Skin of body (tissue), 2 donors: ENCODE data around the gene GRIA1. TPM values are rescaled to one million over a fixed set of nuclear protein-coding genes. Genes with fewer than 3 reads are reported as not detected.

Experiments used
- DNase-seq: peaks from one replicate; lab custom pipeline; 2025; lab: John Stamatoyannopoulos, UW
- total RNA-seq: library from RNA; depleted of rRNA; stranded (reverse); fragments of >200 nt; gene quantifications from one replicate; pipeline ENCODE4 v1.2.3, GENCODE V29; 2014

Gene GRIA1
- total RNA-seq: 2.5 TPM

DNA sequence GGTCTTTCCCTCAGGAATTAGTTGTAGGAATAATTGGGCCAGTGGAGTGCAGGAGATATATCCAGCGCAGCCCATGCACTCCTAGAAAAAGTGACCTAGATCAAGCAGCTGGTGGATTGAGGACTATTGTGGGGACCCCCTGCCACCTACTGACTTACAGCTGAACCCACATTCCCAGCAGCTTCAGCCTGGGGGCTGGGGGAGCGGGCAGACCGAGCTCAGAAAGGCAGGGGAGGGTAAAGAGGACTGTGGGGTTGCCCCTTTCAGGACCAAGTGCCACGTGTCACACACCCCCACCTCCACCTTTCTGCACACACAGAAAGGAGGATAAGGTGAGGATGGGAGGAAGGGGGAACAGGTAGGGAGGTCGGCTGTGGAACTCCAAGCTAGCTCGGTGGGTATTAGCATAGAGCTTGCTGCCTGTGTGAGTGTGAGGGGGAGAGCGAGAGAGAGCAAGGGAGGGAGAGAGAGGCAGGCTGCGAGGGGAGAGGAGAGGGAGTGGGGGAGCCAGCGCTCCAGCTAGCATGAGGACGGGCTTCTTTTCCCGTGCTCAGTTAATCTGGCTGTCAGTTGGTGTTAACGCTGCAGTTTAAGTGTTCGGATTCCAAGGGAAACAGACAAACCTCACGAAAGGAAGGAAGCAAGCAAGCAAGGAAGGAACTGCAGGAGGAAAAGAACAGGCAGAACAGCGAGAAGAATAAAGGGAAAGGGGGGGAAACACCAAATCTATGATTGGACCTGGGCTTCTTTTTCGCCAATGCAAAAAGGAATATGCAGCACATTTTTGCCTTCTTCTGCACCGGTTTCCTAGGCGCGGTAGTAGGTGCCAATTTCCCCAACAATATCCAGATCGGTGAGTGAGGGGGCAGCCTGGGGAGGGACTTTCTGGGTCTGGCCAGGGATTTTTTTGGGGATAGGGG is at the start of gene GRIA1:
GRIA1 (plus strand) TSS at position 553 of the 920 bp plus-strand sequence.
- DNase-seq: no peak

DNA sequence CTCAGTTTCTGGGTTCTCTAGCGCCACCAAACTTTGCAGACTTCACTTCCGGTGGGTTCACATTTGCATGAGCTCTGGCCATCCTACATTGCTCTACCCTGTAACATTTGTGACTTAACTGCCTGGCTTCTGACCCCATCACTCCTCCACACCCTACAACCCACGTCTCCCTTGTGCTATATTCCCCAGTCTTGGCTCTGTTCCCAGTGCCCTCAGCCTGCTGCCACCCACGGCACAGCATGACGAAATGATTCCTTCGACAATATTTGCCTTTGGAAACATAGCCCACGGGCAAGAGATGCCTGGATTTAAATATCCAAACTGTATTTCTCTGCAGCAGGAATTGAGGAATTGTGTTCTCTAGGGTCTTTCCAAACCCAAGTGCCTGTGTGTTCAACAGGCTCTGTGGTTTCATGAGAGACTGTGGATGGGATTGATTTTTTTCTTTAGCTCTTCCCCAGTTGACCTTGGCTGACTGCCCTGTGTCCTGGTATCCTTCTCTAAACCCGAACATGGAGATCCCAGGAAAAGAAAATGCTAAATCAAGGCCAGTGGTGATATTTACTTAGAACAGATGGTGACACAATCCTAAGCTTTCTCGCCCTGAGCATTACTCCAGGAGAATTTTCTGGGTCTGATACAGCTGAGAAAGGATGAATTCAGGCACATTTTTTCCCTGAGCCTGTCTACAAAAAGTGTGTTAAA is 44.4 kb upstream of the GRIA1 start:
- DNase-seq: no peak

DNA sequence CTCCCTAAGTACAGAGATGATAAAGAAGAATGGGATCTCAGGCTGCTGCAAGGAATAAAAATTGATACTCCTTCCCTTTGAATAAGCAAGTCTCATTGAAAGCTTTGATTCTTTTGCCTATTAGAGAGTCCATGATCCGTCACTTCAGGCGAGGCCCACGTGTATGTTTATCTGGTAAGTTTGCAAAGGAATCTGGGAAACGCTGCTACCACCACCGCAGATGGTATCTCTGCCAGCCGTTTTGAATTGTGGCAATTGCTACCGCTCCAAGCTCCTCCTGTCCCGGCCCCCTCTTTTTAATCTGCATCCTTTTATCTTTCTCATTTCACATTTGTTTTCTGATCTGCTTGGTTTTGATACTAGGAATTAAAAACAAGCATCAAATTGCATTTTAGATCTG is 42.9 kb upstream of the GRIA1 start:
- DNase-seq: no peak

DNA sequence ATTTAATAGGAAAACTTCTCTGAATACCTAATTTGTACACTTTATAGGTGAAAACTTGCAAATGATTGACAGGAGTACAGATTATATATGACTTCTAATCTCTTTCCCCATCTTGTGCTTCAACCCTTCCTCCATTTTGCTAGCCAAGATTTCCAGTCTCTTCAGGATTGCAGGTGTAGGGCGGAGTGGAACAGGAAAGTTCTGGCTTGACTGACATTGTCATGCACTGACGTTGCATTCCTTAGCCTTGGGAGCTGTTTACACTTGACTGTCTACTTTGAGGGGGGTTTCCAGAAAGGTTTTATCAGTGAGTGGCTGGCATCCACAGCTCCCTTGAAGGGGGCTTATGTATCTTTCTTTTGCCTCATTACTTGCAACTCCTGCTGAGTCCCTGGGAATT is 34.1 kb upstream of the GRIA1 start:
- DNase-seq: no peak

DNA sequence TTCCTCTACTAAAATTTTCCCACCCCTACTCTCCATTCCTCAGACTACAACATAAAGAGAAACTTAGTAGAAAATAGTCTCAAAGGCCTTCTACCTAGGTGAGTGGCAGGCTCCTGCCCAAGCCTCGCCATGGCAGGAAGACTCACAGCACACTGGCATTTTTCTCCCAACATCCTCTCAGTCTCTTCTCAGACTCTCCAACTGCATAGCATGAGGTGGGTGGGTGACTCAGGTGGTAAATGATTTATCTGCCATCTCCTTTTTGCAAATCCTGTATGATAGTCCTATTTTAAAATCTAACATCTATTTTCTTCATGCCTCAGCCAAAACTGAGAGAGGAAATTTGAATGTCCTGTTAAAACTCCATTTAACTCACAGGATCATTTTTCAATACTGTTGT is 33.5 kb upstream of the GRIA1 start:
- DNase-seq: no peak

DNA sequence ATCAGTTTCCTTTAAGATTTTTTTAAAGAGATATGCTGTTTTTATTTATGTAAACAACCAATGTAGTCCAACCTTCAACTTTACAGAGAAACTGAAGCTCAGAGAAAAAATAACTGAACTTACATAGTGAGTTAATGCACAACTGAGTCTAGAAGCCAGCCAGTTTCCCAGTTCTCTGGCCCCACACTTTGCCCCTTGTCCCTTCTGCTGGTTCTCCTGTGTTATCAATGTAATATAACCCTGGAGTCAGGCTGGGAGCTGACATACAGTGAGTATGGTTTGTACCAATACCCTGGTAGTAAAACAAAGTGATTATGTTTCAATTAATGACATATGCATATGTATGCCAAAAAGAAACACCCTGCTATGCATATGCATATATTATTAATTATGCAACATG is 32.2 kb upstream of the GRIA1 start:
- no peak for DNase-seq

DNA sequence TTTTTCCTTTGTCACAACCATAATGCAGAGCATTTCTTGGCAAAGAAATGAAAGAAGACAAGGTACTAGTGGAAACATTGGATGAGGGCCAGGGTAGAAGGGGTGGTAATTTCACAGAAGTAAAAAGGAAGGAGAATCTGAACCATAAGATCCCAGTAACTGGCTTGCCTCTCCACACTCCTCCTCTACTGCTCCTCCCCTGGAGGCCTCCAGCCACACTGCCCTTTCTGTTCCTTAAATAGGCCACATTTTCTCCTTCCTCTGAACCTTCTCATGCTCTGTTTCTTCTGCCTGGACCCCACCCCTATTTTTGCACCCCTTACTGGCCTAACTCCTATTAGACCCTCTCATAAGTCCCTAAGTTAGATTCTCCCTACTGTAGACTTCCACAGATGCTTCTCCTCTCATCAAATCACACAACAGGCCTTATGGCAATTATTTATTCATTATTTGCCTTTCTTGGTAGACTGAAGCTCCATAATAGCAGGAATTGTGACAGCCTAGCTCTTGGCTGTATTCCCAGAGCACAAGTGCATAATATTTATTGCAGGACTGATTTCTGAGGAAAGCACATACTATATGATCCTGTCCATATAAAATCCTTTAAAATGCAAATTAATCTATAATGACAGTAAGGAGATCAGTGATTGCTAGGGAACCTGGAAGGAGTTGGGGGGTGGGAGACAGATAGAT is 31.3 kb upstream of the GRIA1 start:
- DNase-seq: no peak

DNA sequence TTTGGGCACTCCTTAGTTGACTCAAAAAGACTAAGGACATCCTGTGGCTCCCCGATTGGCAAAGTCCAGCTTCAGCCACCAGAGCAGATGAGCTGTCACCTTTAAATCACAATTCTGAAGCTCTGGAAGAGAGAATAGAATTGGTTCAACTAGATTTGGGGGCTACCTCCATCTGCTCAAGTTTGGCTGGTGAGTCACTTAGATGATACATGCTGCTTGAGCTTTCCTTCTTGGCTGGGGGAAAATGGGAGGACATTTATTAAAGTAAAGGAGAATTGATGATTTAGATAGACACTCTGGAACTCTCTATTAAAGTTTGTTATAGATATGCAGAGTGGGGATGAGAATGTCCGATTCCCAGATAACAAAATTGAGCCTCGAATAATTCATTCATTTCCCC is 30.0 kb upstream of the GRIA1 start:
- DNase-seq: no peak

DNA sequence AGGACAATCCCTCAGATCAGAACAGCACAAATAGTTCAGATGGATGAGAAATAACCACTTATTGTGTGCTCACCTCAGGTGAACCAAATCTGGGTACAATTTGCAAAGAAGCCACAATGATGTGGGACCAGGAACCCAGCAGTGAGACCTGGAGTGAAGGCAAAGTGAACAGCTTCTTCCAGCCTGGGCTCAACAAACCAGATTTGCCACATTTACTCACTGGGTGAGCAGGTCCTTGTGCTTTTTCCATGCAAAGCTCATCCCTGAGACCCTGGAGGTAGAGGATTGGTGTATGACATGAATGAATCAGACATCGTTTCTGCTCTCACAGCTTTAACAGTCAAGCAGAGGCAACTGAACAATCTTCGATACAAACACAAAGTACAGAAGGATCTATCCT is 29.1 kb upstream of the GRIA1 start:
- no peak for DNase-seq

DNA sequence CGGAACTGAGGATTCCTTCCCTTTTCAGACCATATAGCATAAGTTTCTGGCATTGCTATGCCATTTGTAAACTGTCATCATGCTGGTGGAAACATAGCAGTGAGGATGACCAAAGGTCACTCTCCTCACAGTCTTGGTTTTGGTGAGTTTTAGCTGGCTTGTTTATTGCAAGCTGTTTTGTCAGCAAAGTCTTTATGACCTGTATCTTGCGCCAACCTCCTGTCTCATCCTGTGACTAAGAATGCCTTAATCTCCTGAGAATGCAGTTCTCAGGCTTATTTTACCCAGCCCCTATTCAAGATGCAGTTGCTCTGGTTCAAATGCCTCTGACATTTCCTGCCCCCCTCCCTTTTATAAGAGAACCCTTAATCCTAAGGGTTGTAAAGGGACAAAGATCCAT is 26.7 kb upstream of the GRIA1 start:
- no peak for DNase-seq

DNA sequence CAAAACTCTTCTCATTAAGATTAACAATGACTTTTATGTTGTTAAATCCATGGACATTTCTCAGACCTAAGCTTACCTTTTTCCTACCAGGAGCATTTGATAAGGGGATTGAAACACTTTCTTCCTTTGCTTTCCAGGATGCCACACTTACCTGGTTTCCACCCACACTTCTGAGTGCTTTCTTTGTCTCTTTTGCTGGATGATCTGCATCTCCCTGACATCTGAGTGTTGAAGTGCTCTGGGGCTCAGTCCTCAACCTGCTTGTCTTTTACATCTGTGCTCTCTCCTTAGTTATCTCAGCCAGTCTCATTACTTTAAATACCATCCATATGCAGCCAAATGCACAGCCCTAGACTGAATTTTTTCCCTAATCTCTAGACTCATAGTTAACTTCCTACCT is 22.9 kb upstream of the GRIA1 start:
- no peak for DNase-seq

DNA sequence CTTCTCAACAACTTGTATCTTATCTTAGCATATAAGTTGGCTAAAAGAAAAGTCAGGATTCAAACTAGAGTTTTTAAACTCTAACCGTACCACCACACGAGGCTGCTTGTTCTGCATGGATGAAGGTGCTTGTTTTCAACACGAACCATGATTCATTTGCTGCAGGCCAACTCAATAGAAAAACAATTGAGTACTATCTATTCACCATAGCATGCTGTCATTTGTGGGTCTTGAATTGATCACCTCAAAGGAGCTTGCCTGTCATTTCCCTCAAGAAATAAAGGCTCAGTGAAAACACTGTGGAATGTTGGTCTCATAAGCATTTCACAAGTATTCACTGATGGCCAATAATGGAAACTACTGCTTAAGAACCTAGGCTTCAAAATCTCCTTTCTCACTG is 21.0 kb upstream of the GRIA1 start:
- DNase-seq: no peak

DNA sequence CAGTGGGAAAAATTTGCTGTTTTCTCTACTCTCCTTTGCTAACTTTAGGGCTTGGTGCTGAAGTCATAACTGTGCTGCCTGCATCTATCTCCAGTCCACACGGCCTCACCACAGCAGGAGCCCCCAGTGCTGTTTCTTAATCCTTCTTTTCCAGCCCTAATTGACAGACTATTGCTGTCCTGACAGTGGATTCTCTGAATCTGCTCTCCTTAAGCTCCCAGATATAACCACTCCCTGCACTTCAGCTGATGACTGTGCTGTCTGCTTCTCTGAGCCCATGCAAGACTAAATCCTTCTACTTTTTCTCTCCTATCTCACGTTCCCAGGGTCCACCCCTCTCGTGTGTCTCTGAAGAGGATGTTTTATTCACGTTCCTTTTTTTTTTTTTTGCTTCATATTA is 19.7 kb upstream of the GRIA1 start:
- no peak for DNase-seq

DNA sequence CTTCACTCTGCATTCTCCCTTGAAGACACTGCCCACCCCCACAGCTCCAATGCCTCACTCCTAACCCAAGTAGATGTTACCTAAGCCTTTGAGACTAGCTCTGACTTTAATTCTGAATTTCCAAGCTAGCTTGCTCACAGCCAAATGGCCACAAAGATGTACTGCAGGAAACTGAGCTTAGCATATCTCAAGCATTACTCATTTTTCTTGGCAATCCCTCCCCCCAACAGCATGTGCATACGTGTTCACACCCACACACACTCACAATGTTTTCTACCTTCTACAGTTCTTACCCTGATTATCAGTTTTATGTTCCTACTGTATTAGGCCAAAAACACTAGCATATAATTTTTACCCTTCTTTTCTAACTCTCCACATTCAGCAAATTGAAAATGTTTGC is 13.7 kb upstream of the GRIA1 start:
- DNase-seq: no peak

DNA sequence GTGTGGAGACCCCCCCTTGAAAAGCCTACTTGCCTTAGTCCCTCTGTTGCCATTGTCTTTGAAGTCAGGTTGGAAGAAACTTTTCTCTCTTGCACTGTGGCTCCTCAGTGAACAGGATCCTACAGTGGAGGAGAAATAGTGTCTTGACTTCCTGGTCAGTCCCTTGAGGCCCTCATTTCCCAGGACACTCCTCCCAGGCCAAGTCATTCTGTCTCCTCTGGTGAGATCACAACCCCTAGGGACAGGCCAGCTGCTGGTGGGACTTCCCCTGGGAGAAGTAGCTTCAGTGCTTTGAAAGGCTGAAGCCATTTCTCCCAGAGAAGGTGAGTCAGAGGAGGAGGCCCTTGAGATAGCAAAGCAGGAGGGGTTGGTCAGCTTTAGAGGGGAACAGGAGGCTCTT is 10.1 kb upstream of the GRIA1 start:
- DNase-seq: no peak

DNA sequence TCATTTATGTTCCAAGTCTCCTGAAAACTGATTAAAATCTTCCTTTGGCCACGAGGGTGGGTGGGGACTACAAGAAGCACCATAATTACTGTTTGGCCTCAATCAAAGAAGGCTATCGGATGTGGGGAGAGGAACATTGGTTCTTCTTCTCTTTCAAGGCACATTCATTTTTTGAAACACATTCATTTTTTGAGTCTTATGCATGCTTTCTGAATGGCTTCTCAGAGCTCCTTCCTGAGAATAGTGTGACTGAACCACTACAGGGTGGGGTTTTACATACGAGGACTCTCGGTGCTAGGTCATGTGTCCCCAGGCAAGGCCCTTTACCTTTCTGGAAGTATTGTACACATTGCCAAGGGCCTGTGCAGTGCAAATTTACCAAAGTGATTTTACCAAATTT is 7.0 kb upstream of the GRIA1 start:
- no peak for DNase-seq

DNA sequence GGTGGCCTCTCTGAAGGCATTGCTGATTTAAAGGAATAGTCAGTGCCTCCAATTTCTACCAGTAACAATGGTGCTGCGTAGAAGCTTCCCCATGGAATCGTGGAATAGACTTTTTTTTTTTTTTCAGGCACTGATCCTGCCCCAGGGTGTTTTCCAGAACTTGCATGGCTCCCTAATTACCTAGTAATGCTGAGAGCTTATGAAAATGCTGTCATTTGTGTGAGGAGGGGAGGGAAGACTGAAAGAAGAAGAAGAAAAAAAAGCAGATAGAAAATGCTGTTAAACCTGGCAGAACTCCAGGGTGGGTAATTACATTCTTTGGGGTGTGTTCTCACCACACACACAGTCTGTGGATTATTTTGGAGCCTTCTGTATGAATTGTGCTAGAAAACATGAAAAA is 4.8 kb upstream of the GRIA1 start:
- DNase-seq: no peak

DNA sequence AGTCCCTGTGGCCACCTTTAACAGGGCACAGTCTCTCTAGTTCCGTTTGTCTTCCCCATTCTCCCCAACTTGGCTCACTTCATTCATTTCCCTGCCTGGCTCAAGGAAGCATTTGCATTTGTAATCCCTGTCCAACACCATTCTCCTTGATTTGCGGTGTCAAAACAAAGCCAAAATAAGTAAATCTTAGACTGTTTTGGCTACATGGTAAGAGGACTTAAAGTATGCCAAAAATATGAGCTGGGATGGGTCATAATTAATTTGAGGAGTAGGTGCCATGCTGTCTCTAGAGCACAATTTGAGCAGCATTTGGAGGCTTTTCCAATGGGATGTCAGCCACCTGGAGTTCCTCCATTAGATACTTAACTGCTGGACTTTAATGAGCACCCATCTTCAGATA is 3.7 kb upstream of the GRIA1 start:
- DNase-seq: no peak

DNA sequence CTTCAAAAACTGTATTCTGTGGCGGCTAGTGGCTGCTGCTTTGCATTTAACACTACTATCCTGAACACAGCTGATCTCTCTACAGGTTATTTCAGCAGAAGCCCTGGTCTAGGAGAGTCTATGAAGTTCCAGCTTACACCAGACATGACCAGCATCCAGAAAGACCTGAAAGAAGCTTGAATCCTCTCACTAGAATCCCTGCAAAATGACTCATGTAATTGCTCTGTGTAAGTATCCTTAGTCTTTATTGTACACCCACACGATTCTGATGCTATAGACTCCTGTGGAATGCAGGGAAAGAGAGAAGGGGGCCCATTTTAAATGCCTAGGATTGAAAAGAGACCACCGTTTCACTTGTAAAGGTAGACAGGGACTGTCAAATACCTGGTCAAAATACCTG is 859 bp upstream of the GRIA1 start:
- DNase-seq: no peak

DNA sequence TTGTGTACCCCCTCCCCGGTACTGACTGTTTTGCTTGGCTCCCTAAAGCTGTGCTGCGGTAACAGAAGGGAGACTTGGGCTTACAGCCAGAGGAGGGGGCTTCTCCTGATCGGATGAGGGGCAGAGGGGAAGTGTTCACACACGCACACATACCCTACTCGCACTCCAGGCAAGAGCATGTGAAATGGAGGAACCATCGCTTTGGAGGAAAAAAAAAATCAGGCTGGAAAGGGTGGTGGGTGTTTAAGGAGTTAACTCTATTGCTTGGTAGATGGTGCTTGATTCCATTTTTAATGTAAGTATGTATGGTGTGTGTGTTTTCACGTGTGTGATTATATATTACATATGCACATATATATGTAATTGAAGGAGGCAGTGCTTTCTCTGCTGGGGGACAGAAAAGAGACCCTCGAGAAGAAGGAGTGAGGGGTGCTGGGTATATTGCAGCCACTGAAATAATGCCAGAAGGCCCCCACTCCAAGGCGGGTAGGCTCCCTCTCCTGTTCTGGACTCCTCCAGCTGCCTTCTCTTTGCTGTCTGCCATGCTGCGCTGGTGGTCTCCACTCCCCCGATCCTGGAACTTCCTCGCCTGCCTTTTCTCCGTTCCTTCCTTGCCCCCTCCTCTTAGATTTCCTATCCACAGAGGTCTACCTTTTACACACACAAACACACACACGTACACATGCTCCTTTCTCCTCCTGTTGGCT is 721 bp downstream of the GRIA1 start:
- DNase-seq: no peak

DNA sequence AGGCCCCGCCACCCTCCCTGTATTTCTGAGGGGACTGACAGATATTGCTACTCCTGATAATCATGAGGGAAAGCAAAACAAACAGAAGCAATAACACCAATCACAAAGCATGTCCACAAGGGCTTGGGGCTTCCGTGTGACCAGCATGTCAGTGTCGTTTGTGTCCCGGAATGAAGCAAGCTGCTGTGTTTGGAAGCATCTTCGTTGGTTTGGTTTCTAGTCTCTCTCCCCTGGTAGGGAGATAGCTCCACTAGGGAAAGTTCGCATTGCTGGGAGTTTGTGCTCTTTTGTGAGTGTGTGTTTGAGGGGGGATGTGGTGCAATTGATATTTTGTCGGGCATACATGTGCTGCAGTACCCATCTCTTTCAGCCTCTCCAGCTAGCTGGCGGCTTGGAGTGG is 1.4 kb downstream of the GRIA1 start:
- no peak for DNase-seq

DNA sequence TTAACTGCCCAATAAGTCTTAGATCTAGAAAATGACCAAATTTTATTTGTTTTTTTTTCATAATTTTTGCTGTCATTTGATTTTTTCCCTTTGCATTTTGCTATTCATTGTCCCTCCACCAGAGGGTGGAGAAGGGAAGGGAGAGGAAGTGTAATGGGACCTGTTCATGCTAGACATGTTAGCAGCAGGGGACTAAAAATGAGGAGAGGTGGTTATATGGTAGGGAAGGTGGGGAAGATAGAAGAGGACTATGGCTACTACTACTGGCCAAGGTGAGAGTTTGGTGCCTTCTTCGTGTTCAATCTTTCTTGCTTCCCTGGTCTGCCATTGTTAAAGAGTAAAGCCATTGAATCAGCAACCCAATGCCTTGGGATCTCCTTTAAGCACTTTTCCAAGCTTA is 6.4 kb downstream of the GRIA1 start:
- DNase-seq: no peak
